OCI-LY7 (cell line): ENCODE data around the gene VPS26A. TPM values are rescaled to one million over a fixed set of nuclear protein-coding genes. Genes with fewer than 3 reads are reported as not detected.

Experiments used
- BruUV-seq: library from RNA; stranded (reverse); fragments of 400-500 nt; replicated peaks from 2 replicates; lab custom pipeline; 2021; lab: Mats Ljungman, UMichigan
- CTCF ChIA-PET: fragments of 300-600 bp; sonication (Branson Sonifier 250); formaldehyde crosslinking; loops from one replicate; lab custom pipeline; 2022; ENCODE audit warnings: antibody characterized with exemption; ENCODE audit not compliant: unreplicated experiment; lab: Charles Lee
- POLR2A ChIA-PET: fragments of 300-600 bp; sonication (Branson Sonifier 250); formaldehyde crosslinking; loops from one replicate; lab custom pipeline; 2022; ENCODE audit warnings: antibody characterized with exemption; lab: Charles Lee
- DNase-seq: peaks from one replicate; pipeline ENCODE4 v3.0.0-alpha.2; 2015; ENCODE audit warnings: low spot score
- H2AFZ ChIP-seq: fragments of 200-600 bp; sonication (generic), shearing (Covaris generic); 2 replicates; pipeline ENCODE4 v1.6.1; 2014; ENCODE audit warnings: mild to moderate bottlenecking, antibody characterized with exemption, low read length, moderate library complexity
- H3K27ac ChIP-seq: fragments of 200-600 bp; sonication (generic); 2 replicates; pipeline ENCODE4 v1.5.1; 2014; ENCODE audit warnings: mixed run types, low read depth, mild to moderate bottlenecking, moderate library complexity, low read length, inconsistent platforms; ENCODE audit not compliant: poor library complexity, severe bottlenecking
- H3K36me3 ChIP-seq: fragments of 200-600 bp; sonication (generic); 2 replicates; pipeline ENCODE4 v1.6.1; 2014; ENCODE audit warnings: mild to moderate bottlenecking, antibody characterized with exemption, low read length, moderate library complexity, mixed read lengths; ENCODE audit not compliant: insufficient read depth
- H3K4me1 ChIP-seq: fragments of 200-600 bp; sonication (generic); 2 replicates; pipeline ENCODE4 v1.5.1; 2014; ENCODE audit warnings: mild to moderate bottlenecking, low read length; ENCODE audit not compliant: insufficient read depth, poor library complexity, severe bottlenecking
- H3K4me2 ChIP-seq: fragments of 200-600 bp; sonication (generic); 2 replicates; pipeline ENCODE4 v1.6.1; 2014; ENCODE audit warnings: mild to moderate bottlenecking, low read length
- H3K4me3 ChIP-seq: fragments of 200-600 bp; sonication (generic); 2 replicates; pipeline ENCODE4 v1.5.1; 2014; ENCODE audit warnings: mild to moderate bottlenecking, low read depth, low read length; ENCODE audit not compliant: poor library complexity, severe bottlenecking
- H3K79me2 ChIP-seq: fragments of 200-600 bp; sonication (generic); 2 replicates; pipeline ENCODE4 v1.6.1; 2016; ENCODE audit warnings: low read depth, mild to moderate bottlenecking, low read length, moderate library complexity, mixed read lengths; ENCODE audit not compliant: insufficient read depth
- H3K9me2 ChIP-seq: fragments of 200-600 bp; sonication (generic); 2 replicates; pipeline ENCODE4 v1.6.1; 2016; ENCODE audit warnings: mild to moderate bottlenecking, low read length, mixed read lengths; ENCODE audit not compliant: insufficient read depth
- H3K9me3 ChIP-seq: fragments of 200-600 bp; sonication (generic); 2 replicates; pipeline ENCODE4 v1.6.1; 2014; ENCODE audit warnings: mild to moderate bottlenecking, mixed run types, low read length, mixed read lengths
- H4K20me1 ChIP-seq: fragments of 200-600 bp; sonication (generic); 2 replicates; pipeline ENCODE4 v1.6.1; 2014; ENCODE audit warnings: mild to moderate bottlenecking, antibody characterized with exemption, low read length, moderate library complexity, mixed read lengths; ENCODE audit not compliant: insufficient read depth
- EZH2phosphoT487 ChIP-seq: fragments of 200-600 bp; sonication (generic); IDR thresholded peaks from 2 replicates; pipeline ENCODE4 v1.6.1; 2018; ENCODE audit warnings: low read depth, borderline replicate concordance, mild to moderate bottlenecking, mixed run types, antibody characterized with exemption, low read length, moderate library complexity, mixed read lengths
- intact Hi-C: fragments of 100-400 bp; cut with micrococcal nuclease; formaldehyde crosslinking; loops from one replicate; pipeline ENCODE4 v1.10.0; 2022; ENCODE audit not compliant: unreplicated experiment
- total RNA-seq, 2 experiments: library from RNA; depleted of rRNA in 1 of 2; stranded (reverse); fragments of >200 nt in 1 of 2; shearing (Covaris generic) in 1 of 2; gene quantifications; 2 replicates each; pipeline ENCODE4 v1.2.3, GENCODE V29; 2014 to 2022
- TF ChIP-seq, protein P1 (sequence below): fragments of 200-600 bp; sonication (generic); conservative IDR thresholded peaks from 2 replicates; pipeline ENCODE4 v1.5.1; 2014; ENCODE audit warnings: mild to moderate bottlenecking, antibody characterized with exemption, low read length, moderate library complexity, mixed read lengths

VPS26A gene
- total RNA-seq, 2 experiments from 2014 or later = 10.0 to 41.7 TPM

DNA sequence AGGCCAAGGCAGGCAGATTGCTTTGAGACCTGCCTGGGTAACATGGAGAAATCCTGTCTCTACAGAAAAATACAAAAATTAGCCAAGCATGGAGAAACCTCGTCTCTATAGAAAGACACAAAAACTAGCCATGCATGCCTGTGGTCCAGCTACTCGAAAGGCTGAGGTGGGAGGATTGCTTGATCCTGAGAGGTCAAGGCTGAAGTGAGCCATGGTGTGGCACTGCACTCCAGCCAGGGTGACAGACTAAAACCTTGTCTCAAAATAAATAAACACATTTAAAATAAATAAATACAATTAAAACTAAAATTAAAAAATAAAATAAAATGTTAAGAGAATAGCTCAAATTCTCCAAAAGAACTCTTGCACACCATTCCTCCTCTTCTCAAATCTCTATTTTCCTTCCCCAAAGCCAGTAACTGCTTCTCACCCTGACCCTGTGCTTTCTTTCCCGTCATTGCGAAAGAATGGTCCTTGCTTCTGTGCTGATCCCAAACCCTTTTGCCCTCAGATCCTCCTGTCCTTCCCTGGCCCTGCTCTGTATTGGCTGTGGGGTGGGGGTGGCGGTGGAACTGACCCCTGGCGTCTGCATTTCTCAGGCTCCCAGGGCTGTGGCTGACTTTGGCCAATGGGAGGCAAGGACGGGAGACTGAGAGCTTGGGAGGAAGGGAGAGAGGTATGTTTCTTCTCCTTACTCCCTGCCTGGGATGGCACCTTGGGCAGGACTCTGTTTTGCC is 23.7 kb upstream of the VPS26A start:
- H3K36me3 ChIP-seq = no peaks in the 10 kb centered on the region
- no peak overlapping the region for H3K27ac ChIP-seq
- BruUV-seq = no TSS peak
- CTCF ChIA-PET = no interaction called here
- H3K4me2 ChIP-seq = no peak overlapping the region
- no peaks in the 10 kb centered on the region for H3K4me1 ChIP-seq
- no peak overlapping the region for H3K4me3 ChIP-seq
- TF ChIP-seq, protein P1, sequence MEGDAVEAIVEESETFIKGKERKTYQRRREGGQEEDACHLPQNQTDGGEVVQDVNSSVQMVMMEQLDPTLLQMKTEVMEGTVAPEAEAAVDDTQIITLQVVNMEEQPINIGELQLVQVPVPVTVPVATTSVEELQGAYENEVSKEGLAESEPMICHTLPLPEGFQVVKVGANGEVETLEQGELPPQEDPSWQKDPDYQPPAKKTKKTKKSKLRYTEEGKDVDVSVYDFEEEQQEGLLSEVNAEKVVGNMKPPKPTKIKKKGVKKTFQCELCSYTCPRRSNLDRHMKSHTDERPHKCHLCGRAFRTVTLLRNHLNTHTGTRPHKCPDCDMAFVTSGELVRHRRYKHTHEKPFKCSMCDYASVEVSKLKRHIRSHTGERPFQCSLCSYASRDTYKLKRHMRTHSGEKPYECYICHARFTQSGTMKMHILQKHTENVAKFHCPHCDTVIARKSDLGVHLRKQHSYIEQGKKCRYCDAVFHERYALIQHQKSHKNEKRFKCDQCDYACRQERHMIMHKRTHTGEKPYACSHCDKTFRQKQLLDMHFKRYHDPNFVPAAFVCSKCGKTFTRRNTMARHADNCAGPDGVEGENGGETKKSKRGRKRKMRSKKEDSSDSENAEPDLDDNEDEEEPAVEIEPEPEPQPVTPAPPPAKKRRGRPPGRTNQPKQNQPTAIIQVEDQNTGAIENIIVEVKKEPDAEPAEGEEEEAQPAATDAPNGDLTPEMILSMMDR = no peak
- no peak for TF ChIP-seq EZH2phosphoT487
- H3K9me3 ChIP-seq = no peaks in the 10 kb centered on the region
- no peaks in the 10 kb centered on the region for H4K20me1 ChIP-seq
- DNase-seq = no peak
- POLR2A ChIA-PET = no interaction called here
- no peaks in the 10 kb centered on the region for H3K79me2 ChIP-seq
- intact Hi-C loops = no loop called here
- H3K9me2 ChIP-seq = no peaks in the 10 kb centered on the region
- no peak overlapping the region for H2AFZ ChIP-seq

DNA sequence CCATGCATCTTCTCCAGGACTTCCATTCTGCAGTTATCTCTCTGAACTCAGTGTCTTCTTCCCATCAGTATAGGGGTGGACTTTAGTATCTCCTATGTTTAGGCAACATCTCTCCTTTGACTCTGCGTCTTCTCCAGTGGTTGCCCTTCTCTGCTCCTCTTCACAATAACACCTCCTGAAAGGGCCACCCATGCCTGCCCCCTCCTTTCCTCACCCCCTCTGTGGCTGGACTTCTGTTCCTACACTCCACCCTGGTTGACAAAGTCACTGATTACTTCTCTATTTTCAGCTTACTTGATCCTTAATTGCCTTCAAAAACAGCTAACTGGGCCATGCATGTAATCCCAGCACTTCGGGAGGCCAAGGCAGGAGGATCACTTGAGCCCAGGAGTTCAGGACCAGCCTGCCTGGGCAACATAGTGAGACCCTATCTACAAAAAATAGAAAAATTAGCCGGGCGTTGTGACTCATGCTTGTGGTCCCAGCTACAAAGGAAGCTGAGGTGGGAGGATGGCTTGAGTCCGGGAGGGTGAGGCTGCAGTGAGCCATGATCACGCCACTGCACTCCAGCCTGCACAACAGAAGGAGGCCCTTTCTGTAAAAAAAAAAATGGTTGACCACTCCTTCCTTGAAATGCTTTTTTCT is 22.4 kb upstream of the VPS26A start:
- Histone ChIP-seq H3K4me1 (no peaks in the 10 kb centered on the region), H2AFZ (no peak overlapping the region), H3K36me3 (no peaks in the 10 kb centered on the region), H3K4me3 (no peak overlapping the region), H3K9me2 (no peaks in the 10 kb centered on the region), H3K79me2 (no peaks in the 10 kb centered on the region), H4K20me1 (no peaks in the 10 kb centered on the region), H3K9me3 (no peaks in the 10 kb centered on the region), H3K4me2 (no peak overlapping the region), H3K27ac (no peak overlapping the region)
- intact Hi-C loops = no loop called here
- BruUV-seq = no TSS peak
- TF ChIP-seq EZH2phosphoT487 = no peak
- TF ChIP-seq, protein P1 = no peak
- ChIA-PET POLR2A (interaction anchor here (0.5 kb wide), 1 partner anchor 323 kb away, joined by 3 read pairs; no protein-coding TSS in a partner anchor), CTCF (interaction anchor here (0.6 kb wide), 1 partner anchor 115 kb away, joined by 3 read pairs; no protein-coding TSS in a partner anchor)
- DNase-seq = no peak
